HL-60 (cell line): ENCODE results near the gene NPSR1.

Source experiments
- GABPA ChIP-seq: IDR thresholded peaks from 2 replicates; pipeline ENCODE4 v1.6.1; 2012; ENCODE audit warnings: low read depth
- POLR2AphosphoS5 ChIP-seq: IDR thresholded peaks from 2 replicates; pipeline ENCODE4 v1.6.1; 2012; ENCODE audit warnings: low read depth
- REST ChIP-seq: IDR thresholded peaks from 2 replicates; pipeline ENCODE4 v1.6.1; 2012; ENCODE audit warnings: low read depth; ENCODE audit not compliant: insufficient replicate concordance
- TF ChIP-seq, protein P1 (sequence below): IDR thresholded peaks from one replicate; pipeline ENCODE4 v1.5.1; 2011; ENCODE audit warnings: low read length, control low read depth, inconsistent platforms; ENCODE audit not compliant: insufficient read depth

DNA sequence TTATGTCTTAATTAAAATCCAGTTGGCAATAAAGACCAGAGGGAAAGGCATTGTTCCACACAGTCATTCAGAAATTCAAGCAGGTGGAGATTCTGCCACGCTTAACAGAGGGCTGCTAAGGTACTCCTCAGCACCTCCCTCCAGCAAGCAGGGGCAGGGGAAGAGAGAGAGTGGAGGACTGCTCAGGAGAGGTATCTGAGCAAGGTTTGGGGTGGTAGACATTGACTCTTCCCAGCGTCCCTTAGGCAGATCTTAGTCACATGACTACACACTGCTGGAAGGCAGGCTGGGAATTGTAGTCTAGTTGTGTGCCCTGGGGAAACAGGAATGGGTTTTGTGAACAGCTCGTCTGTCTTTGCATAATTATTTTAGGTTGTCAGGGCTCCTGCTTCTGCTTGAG lies 181.6 kb downstream of the NPSR1 start:
- TF ChIP-seq, protein P1, sequence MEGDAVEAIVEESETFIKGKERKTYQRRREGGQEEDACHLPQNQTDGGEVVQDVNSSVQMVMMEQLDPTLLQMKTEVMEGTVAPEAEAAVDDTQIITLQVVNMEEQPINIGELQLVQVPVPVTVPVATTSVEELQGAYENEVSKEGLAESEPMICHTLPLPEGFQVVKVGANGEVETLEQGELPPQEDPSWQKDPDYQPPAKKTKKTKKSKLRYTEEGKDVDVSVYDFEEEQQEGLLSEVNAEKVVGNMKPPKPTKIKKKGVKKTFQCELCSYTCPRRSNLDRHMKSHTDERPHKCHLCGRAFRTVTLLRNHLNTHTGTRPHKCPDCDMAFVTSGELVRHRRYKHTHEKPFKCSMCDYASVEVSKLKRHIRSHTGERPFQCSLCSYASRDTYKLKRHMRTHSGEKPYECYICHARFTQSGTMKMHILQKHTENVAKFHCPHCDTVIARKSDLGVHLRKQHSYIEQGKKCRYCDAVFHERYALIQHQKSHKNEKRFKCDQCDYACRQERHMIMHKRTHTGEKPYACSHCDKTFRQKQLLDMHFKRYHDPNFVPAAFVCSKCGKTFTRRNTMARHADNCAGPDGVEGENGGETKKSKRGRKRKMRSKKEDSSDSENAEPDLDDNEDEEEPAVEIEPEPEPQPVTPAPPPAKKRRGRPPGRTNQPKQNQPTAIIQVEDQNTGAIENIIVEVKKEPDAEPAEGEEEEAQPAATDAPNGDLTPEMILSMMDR: no peak
- TF ChIP-seq POLR2AphosphoS5: no peak
- TF ChIP-seq REST: no peak
- TF ChIP-seq GABPA: no peak
